8988T (cell line): ENCODE results near the gene PJA1.

Source experiments
- DNase-seq: peaks from one replicate; pipeline ENCODE4 v3.0.0; 2011

Gene PJA1

DNA sequence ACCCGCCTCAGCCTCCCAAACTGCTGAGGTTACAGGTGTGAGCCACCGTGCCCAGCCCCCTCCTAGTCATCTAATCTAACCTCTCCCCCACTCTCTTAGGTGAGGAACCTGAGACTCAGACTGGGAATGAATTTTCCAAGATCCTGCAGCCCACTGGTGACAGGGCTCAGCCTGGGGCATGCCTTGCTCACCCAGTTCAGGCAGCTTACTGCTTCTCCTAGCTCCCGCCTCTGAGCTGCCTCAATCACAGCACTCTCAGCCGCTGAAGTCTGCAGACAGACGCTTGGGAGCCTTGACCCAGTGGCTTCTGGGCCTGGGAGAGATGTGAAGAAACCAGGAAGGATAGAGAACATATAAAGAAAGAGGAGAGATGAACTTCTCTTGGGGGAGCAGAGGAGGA, 24.4 kb downstream of the PJA1 start:
- DNase-seq: no peak

DNA sequence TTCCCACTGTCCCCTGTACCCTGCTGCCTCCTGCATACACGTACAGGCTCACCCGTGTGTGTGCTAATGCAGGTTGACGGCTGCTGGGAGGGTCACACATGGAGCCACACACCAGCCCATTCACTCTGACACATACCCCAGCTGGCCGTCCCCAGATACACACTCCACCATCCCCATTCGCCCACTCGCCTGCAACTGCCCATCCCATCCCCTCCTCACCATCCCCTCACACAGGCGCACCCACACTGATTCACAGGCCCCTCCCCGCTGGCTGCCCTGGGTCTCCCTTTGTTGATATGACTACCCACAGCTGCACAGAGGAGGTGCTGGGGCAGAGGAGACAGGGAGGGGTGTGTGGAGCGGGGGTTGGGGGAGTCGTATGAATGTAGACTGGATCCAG, 25.7 kb downstream of the PJA1 start:
- no peak for DNase-seq

DNA sequence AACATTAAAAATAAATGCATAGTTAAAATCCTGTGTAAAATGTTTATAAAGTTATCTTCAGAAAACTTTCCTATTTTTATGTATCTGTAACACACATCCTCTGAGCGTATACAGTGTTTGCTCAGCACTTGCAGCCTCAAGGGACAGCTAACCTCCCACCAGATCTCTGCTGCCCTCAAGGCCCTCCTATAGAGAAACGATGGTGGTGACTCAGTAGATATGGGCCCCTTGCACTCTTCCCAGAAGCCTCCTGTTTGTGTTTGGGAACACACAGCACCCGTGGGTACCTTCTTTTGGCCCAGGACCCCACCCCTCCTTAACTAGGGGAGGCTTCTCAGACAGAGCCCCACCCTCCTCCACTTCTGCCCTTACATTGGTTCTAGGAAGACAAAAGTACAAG, 26.7 kb downstream of the PJA1 start:
- no peak for DNase-seq

DNA sequence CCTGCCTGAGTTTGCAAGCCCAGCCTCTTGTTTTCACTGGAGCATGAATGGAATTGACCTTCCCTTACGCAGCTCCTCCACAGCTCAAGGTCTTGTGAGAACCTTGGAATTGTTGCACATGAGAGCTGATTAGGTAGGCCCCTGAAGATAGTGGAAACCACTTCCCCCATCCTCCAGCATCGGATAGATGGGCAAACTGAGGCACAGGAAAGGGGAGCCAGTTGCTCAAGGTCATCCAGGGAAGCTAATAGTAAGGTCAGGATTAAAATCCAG, 27.2 kb downstream of the PJA1 start:
- DNase-seq: no peak

DNA sequence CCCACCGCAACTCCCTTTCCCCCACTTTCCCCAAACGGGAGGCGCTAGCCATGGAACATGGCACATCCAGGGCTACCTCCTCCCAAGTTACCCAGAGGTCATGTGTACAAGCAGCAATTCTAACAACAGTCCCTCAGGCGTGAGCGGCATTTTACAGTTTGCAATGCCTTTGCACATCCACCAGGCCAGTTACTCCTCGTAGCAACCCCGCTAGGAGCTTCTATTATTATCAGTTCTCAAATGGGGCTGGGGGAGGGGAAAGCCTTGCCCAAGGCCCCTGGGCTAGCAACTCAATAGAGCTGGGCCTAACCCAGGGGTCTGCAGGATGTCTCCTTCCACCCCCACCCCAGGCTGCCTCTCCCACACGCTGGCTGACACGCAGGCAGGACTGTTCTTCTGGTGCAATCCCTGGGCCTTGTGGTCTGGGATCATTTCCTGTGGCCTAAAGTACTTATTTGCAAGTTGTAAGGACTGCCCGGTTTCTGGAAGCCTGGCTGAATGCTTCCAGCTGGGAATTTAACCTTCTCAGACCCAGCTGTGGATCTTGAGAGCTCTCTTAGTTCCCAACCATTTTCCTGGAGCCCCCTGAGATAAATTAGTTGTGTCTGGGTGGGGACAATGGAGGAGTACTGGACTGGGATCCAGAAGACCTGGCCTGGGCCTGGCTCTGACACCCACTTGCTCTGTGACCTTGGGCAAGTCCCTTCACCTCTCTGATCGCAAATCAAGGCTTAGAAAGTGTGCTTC, 27.7 kb downstream of the PJA1 start:
- no peak for DNase-seq

DNA sequence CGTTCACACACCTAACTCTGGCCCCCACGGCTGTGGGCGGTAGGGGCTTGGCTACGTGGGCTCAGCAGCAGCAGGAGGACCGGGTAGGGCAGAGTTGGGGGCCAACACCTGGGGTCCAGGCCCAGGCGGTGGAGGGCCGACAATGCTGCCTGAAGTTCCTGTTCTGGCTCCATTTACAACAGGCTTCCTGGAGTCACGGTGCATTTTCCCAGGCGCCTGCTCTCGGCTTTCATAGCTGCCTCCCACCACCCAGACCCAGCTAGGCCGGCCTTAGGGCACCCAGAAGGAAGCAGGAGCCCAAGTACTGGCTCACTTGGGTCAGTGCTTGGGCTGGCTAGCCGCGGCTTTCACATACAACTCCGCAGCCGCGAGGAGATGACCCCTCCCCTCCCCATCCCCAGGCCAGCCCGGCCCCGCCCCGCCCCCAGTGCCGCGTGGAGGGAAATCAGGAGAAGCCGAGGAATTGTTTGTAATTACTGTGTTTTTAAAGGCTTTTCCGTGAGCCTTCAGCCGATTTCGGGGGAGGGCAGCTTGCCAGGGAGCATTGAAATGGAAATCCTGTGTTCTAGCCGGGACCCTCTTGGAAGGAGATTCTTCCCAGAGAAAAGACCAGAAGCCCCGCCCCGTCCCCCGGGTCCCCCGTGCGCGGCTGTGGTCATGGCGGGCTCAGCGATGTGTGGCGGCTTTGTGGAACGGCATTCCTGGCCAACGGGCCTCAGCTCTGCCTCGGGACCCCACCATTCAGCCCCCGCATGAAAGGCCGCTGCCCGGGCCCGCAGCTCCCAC, 28.5 kb downstream of the PJA1 start:
- no peak for DNase-seq

DNA sequence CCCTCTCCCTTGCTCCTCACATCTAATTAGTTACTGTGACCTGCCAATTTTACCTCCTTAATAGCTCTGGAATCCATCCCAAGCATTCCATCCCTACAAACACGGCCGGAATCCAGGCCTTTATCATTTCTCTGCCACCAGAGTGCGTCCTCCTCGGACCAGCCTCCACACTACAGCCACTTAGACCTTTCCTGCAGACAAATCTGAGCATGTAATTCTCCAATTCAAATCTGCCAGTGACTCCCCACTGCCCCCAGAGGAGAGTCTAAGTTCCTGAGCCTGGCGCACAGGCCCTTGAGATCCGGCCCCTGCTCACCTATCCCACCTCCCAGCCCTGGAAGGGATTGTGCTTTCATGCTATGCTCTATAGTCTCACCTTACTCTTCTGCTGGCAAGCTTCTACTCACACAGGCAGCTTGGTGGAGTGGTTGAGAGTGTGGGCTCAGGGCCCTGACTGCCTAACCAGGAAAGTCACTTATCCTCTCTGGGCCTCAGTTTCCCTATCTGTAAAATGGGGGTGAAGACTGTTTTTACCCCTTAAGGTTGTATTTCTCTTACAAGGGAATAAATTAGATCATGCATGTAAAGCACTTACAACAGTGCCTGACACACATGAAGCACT, 31.2 kb downstream of the PJA1 start:
- peak; percentile 57 for DNase-seq

DNA sequence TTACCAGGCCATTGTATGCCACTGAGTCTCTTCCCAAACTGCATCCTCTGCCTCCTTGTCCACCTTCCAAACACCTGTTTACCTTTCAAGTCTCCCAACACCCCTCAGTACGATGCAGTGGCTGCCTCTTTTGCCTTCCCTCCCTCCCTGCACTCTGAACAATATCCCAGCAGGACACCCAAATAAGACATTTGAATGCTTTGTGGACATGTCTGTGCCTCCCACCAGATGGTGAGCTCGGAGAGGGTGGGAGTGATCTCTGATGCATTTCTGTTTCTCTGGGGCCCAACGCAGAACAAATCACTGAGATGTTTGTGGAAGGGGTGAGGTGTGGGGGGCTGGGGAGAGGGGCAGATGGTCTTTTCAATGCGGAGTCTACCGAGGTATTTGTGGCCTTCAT, 33.4 kb downstream of the PJA1 start:
- no peak for DNase-seq

DNA sequence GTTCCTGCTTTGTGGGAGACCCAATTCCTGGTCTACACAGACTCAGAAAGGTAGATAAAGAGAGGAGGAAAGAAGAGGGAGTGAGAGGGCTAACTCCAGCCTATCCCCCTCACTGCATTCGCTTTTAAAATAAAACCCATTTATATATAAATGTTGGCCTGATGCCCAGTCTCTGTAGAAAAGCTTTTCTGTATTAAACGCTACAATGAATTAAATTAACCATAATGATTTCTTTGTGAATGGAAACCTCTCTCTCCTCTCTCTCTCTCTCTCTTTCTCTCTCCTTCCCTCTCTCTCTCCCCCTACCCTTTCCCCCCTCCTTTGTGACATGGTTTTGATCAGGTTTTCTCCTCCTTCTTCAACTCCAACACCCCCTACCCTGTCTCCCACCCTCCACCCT, 34.8 kb downstream of the PJA1 start:
- DNase-seq: no peak

DNA sequence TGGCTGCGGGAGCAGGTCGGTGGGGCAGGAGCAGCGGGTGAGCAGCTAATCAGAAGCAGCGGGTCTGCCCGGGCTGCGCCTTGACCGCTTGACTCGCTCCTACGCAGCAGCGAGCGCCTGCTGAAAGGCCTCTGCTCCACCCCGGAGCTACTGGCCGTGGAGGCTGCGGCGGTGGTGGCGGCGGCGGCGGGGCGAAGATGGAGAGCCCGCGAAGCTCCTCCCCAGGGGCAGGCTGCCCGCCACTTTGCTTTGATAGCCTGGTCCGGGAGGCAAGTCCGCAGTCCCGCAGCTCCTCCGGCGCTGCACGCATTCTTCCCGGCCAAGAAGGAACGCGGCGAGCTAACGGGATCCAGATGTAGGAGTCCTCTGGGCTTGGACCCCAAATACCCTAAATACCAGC, 36.7 kb downstream of the PJA1 start:
- DNase-seq: no peak

DNA sequence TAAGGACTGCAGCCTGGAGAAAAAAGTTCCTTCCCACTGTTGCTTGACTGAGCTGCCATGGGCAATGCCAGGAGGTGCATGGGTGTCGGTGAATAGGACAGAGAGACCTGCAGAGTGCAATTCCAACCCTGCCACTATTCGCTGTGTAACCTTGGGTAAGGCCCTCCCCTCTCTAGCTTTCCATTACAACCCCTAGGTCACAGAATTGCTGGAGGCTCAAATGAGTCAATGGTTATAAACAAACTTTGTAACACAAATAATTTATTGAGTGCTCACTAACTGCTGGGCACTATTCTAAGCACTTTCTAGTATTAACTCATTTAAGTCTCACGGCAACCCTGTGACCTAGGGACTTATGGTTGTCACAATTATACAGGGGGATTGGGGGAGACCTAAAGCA, 37.8 kb downstream of the PJA1 start:
- no peak for DNase-seq

DNA sequence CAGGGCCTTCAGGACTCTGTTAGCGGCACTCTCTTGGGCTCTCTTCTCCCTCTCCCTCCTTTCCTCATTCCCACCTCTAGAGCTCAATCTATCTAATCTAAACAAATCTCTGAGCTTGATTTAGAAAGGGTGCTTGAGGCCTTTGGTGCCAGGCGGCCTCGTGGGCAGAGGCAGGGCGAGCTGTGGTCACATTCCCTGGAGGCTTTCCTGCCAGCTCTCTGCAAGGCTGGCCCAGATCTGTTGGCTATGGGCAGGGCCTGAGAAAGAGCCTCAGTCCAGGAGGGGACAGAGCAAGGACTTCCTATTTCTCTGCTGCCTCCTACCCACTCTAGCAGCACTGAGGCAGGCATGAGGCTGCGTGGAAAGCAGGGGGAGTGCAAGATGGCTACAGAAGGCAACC, 38.6 kb downstream of the PJA1 start:
- no peak for DNase-seq

DNA sequence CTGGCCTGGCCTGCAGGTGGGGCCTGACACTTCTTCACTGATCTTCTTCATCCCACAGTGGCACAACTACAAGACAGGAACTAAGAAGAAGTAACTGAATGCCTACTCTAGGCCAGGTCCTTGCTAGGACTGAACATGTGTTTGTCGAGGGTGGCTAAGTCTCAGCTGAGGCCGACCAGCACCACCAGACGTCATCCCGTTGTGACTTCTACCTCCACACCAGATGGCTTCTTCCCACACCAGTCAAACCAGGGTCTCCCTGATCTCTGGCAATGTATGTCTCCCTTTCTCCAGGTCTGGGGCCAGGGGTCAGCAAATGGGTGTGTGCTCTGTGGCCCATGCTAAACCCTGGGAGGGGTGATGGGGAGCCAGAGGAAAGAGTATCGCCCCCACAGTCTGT, 40.2 kb downstream of the PJA1 start:
- DNase-seq: no peak

DNA sequence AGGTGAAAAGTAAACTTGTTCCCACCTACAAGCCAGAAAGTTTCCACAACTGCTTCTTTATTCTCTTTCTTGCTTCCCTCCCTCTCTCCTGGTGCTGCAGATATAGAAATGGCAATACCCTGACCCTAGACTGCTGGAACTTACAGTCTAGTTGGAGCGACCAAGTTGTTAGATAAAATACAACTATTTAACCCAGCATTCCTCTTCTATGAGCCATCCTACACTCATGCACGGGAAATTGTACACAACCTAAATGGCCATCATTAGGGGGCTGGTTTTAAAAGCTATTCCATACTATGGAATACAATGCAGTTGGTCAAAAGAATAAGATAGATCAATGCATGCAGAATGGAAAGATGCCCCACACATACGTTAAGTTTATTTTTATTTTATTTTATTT, 41.1 kb downstream of the PJA1 start:
- DNase-seq: no peak

DNA sequence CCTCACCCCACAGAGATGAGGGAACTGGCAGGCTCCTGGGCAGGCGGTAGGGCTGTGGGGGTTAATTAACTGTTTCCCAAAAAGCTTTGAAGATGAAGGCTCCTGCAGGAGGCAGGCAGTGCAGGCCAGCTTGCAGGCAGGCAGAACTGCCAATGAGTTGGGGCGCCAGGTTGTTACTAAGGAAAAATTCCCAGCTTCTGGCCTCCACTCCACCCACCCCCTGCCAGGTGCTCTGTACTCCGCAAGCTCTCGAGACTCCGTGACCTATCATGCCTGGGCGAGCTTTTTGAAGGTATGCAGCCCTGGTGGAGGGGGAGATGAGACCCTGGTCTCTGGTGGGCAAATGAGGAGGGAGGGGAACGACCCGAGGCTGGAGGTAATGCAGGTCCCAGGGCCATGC, 41.8 kb downstream of the PJA1 start:
- no peak for DNase-seq

DNA sequence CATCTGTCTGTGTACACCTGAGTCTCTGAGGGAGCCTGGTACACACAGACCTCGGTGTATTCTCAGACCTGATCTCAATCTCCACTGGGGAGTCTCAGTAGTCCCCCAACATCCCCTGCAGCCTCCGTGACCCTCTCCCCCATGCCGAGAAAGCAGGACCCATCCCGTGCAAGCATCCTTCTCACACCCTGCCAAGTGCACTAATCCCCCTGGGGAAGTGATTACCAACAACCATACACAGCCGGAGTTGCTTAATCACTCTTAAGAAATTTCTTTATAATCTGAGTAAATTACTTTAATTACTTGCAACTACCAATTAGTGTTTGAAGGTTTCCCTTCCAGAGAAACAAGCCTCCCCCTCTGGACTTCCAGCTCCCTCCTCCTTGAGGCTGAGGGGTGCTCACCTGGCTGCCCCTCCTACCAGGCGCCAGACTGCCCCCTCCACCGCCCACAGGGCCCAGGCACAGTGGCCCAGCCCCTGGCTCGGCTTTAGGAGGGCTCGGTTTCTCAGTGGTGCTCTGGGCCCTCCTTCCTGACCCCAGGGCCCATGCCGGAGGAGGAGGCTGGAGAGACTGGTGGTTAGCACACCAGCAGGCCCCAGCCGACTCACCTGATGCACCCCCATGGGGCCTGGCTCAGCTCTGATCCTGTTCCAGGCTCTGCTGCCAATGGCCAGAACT, 43.8 kb downstream of the PJA1 start:
- no peak for DNase-seq

DNA sequence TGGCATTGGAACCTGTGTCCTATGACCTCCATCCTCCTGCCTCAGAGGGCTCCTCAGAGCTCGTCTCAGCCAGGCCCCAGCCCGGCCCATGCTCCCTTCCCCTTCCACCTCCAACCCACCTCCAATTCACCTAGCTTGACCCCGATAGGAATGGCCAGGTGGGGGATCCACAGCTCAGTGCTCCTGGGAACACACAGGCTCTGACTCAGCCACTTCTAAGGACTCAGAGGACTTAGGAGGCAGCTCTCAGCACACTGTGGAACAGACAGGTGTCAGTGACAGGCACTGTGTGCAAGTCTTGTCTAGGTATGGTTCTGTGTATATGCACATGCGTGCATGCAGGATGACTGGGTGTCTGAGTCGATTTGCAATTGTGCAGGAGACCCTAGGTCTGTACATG, 44.8 kb downstream of the PJA1 start:
- DNase-seq: no peak

DNA sequence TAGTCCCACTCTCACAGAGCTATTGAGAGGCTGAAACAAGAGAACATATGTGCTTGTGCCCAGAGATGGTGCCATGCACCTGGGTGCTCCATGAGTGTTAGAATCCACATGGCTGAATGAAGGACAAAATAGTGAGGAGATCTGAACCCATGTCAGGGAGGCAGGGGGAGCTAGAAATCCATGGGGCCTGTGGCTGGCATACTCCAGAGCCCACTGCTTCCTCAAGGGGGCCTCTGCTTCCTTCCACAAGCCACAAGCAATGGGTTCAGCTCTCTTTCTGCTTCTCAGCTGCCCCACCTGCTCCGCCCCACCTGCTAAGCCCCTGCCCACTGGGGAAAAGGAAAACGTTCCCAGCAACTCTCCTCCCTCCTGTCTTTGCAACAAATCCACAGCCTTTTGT, 46.1 kb downstream of the PJA1 start:
- no peak for DNase-seq

DNA sequence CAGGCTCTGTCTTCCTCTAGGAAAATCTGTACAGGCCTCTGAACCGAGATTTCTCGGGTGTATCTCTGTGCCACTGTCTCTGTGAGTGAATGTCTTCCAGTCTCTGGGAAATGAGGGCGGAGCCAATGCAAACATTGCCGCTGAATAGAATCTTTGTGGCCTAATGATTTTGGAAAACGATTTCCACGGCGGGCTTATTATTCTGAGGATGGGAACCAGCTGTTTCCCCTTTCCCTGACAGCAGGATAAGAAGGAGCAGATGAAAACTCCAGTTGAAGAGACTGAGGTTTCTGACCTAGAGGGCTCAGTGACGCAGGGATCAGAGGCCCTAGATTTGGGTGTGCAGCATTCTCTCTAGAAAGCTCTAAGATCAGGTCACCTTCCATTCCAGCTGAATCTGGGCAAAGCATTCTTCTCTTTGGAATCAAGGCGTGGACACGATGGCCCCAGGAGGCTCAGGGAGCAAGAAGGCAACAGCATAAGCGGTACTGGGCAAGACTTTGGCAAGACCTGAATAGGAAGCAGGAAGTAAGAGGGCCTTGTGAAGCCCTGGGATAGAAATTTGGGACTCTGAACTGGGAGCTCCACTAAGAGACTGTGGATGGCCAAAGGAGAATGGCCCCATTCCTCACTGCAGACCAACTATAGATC, 47.3 kb downstream of the PJA1 start:
- DNase-seq: no peak

DNA sequence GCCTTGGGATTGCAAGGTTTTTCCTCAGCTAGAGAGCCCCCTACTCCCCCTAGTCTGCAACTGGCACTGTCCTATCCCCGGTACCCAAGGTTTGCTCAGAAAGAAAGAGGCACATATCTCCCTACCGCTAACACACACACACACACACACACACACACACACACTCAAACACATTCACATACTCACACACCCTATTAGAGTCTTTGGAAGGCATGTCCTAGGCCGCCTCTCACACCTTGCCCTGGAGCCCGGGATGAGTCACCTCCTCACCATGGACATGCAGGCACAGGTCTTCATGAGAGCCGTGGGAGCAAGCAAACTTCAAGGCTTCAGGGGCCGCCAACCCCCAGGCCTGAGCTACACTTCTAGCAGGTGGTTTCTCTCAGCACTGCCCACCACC, 49.2 kb downstream of the PJA1 start:
- no peak for DNase-seq

DNA sequence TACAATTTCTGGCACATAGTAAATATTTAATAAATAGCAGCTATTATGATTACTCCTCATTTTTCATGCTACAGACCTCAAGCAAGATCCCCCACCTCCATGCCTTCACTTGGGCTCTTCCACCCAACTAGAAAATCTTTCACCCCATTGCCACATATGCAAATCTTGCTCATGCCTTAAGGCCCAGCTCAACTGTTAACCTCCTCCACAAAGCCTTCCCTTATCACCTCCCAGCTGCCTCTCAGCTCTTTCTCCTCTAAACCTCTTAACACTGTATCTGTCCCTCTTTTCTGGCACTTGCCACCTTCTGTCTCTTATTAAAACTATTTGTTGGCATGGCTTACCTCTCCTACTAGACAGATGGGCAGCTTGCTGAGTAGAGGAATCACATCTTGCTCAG, 51.5 kb downstream of the PJA1 start:
- DNase-seq: no peak
